Aorta (tissue), 5 donors: ENCODE results near the gene TSC22D1. TPM values are rescaled to one million over a fixed set of nuclear protein-coding genes. Genes with fewer than 3 reads are reported as not detected.
A peak's percentile ranks its signal among the peaks of the same experiment; 100 is the strongest.

ENCODE experiments used
- ATAC-seq: fragments of 200-7000 bp; cut with Tn5 transposase; one replicate; pipeline ENCODE4 v1.9.1; 2022; ENCODE audit warnings: moderate library complexity; ENCODE audit not compliant: low FRiP score
- DNase-seq, 2 donors: peaks; one replicate each; pipeline ENCODE4 v3.0.0-alpha.2; 2020
- H3K27ac ChIP-seq, 2 donors: one replicate each; pipeline ENCODE4 v1.5.1; 2013; ENCODE audit warnings: low read length in 2 of 2, mild to moderate bottlenecking in 2 of 2, moderate library complexity in 2 of 2, control low read depth in 1 of 2, inconsistent platforms in 1 of 2, low read depth in 1 of 2
- H3K27me3 ChIP-seq, 2 donors: one replicate each; pipeline ENCODE4 v1.6.1; 2013; ENCODE audit warnings: control low read depth in 1 of 2, low read length in 1 of 2, mild to moderate bottlenecking in 1 of 2, moderate library complexity in 1 of 2; ENCODE audit not compliant: insufficient read depth in 2 of 2, control insufficient read depth in 1 of 2
- H3K36me3 ChIP-seq, 2 donors: one replicate each; pipeline ENCODE4 v1.6.1; 2013; ENCODE audit warnings: control low read depth in 1 of 2, low read length in 1 of 2, mild to moderate bottlenecking in 1 of 2; ENCODE audit not compliant: insufficient read depth in 2 of 2, control insufficient read depth in 1 of 2
- H3K4me1 ChIP-seq, 2 donors: one replicate each; pipeline ENCODE4 v1.6.1; 2013; ENCODE audit warnings: low read length in 2 of 2, control low read depth in 1 of 2, mild to moderate bottlenecking in 1 of 2, moderate library complexity in 1 of 2; ENCODE audit not compliant: insufficient read depth in 2 of 2, control insufficient read depth in 1 of 2
- H3K4me3 ChIP-seq, 2 donors: one replicate each; pipeline ENCODE4 v1.5.1; 2013; ENCODE audit warnings: low read length in 2 of 2, control low read depth in 1 of 2, mild to moderate bottlenecking in 1 of 2
- H3K9me3 ChIP-seq: one replicate; pipeline ENCODE4 v1.6.1; 2013; ENCODE audit warnings: mild to moderate bottlenecking, low read length; ENCODE audit not compliant: control insufficient read depth
- WGBS, 2 donors: extraction: QIAGEN DNeasy Blood & Tissue Kit; methylation state at CpG; one replicate each; pipeline ENCODE4 v1.1.7; 2013; 5-methylcytosine and 5-hydroxymethylcytosine counted together
- intact Hi-C, 2 donors: fragments of 100-400 bp; cut with DNase I; formaldehyde crosslinking; loops; one replicate each; pipeline versions ENCODE4 v1.14.2 to v1.15.0; 2022
- polyA plus RNA-seq, 2 donors: library from polyadenylated mRNA; stranded (reverse); fragments of 200-250 nt; gene quantifications; one replicate each; pipeline ENCODE4 v1.2.3, GENCODE V29; 2013
- total RNA-seq, 2 donors: library from RNA; stranded (reverse); fragmentation: NEBNext Ultra II Directional; extraction: Animal tissue kit (Norgen Biotek cat#: 25700); gene quantifications; one replicate each; pipeline ENCODE4 v1.2.1, GENCODE V29; 2021
- donor health status: healthy with polysubstance abuse.
- donor health status: Bipolar disorder and iron deficiency.
- donor health status: DM: no; HTN: no; CAD: no.
- donor health status: DM: no; HTN: no; CAD: no.
- donor health status: DM: yes; HTN: yes; CAD: no.

TSC22D1 gene
- total and polyA plus RNA-seq, 4 donors, result 71.6 to 239 (median 132) TPM

DNA sequence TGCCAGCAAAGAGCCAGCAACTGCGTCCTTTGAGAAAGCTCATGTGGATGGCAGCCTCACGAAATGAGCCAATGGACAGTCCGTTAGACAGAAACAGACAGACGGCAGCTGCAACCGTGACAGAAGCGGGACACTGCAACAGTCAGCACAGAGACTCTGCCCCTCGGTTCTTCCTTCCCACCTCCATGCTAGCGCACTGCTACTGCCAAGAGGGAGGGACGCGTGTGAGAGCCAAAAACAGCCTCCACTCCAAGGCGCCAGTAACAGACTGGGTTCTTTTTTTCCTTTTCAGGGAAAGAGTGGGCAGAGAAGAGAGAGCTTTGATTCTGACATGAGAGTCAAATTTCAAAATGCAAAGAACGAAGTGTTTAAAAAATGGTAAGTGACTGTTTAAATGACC, 125.0 kb downstream of the TSC22D1 start:
- Histone ChIP-seq H3K9me3 (no peaks in the 10 kb centered on the region), H3K36me3 (no peaks in the 10 kb centered on the region), H3K4me3 (no peak overlapping the region), H3K27me3 (no peaks in the 10 kb centered on the region), H3K27ac (no peak overlapping the region), H3K4me1 (peaks cover 0 to 2% of the 10 kb centered on the region in 2 donors)
- 79 to 89% methylated on average over 12 of the region's 12 CpGs for WGBS, 2 donors
- DNase-seq (no peak), ATAC-seq (no peak)
- intact Hi-C loops, result no loop called here

DNA sequence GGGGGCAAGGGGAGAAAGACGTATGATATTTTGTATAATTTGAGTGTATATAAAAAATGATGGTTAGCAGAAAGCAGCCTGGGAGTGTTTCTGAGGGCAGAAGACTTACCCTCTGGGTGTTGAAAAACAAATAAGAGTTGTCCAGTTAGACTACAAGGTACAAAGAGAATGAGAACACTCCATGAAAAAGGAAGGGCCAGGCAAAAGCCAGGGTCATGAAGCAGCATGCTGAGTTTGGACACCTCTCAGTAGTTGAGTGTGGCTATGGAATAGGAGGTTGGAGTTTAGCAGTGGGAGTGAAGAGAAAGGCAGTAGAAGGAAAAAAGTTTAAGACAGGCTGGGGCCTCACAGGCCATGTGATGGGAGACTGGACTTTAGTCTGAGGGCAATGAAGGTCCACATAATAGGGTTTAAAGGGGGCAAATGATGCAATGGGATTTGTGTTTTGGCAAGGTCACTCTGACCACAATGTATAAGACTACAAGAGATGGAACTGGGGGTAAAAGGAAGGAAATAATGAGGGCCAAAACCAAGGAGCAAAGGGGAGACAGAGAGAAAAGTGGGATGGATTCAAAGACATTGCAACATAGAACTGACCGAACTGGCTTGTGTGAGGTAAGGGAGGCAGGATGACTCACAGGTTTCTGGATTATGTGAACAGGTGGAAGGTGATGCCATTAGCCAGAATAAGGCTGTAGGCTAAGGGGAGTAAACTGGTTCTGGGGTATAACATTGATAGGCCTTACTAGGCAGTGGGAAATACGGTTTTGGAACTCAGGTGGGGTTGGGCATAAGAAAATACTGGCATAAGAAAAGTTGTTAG, 125.9 kb downstream of the TSC22D1 start:
- Histone ChIP-seq H3K36me3 (no peaks in the 10 kb centered on the region), H3K9me3 (no peaks in the 10 kb centered on the region), H3K27me3 (no peaks in the 10 kb centered on the region), H3K4me1 (peaks cover 0 to 2% of the 10 kb centered on the region in 2 donors), H3K4me3 (no peak overlapping the region), H3K27ac (no peak overlapping the region)
- DNase-seq, result no peak
- no peak for ATAC-seq
- intact Hi-C loops, result no loop called here
- WGBS, 2 donors, result 90% methylated on average over 3 of the region's 3 CpGs

DNA sequence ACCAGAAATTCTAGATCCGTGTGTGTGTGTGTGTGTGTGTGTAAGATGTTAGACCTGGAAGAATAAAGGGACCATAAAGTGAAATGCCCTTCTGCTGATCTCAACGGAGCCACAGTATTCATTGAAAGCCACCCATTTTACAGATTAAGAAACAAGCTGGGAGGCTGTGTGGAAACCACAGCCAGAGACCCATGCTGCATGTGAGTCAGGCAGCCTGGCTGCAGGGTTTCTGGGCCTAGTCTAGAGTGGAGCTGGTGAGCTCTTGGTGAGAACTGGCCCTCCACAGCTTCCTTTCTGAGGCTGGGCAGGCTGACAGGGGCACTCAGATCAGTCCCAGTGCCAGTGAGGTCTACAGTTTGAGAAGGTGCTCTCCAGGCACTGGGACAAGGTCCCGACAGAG, 127.3 kb downstream of the TSC22D1 start:
- Histone ChIP-seq H3K9me3 (no peaks in the 10 kb centered on the region), H3K27ac (no peak overlapping the region), H3K27me3 (no peaks in the 10 kb centered on the region), H3K36me3 (no peaks in the 10 kb centered on the region), H3K4me1 (peaks cover 0 to 2% of the 10 kb centered on the region in 2 donors), H3K4me3 (no peak overlapping the region)
- 71 to 77% methylated on average over 3 of the region's 3 CpGs for WGBS, 2 donors
- ATAC-seq, result peak; percentile 24
- intact Hi-C loops, result no loop called here
- no peak for DNase-seq

DNA sequence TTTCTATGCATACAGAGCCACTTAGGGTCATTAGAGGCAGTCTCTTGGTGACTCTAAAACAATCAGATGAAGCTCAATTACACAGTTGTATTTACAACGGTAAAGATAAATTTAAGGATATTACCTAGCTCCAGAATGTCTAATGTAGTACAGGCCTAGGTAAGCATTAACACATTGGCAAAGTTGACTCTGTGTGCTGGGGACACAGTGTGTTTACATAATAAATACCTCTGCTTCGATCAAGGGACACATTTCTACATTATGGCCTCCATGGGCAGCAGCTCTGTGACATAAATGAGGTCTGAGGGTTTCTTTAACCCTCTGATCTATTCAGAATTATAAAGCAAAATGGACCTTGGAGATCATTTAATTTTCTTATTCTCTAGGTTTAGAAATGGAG, 127.8 kb downstream of the TSC22D1 start:
- WGBS, 2 donors, result 43 to 45% methylated on average over 2 of the region's 2 CpGs
- intact Hi-C loops, result no loop called here

DNA sequence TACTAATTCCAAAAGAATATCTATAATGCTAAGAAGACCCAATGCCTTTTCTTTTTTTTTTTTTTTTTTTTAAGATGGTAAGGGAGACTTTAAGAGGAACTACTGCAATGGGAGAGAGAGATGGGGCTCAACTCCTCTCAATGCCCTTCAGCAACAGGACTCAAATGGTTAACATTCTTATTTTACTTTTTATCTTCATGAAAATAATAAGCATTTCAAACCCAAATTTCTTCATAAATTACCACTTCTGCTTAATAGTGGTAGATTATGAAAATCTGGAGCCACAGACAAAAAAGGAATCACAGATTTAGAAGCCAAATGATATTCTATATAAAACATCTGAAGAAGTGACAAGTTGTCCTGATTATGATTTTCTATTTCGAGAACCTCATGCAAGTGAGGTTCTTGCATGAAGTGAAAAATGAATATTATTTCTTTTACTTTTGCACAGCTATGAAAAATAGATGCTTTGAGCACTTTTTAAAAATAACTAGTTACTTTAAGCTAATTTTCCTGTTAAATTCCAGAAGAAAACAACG, 128.3 kb downstream of the TSC22D1 start:
- WGBS, 2 donors, result 81 to 82% methylated on average over 2 of the region's 2 CpGs
- intact Hi-C loops, result no loop called here

More for the DNA sequence above, 127.8 kb downstream of the TSC22D1 start:
- ATAC-seq (no peak), DNase-seq (no peak)
- Histone ChIP-seq H3K36me3 (no peaks in the 10 kb centered on the region), H3K27ac (no peak overlapping the region), H3K4me3 (no peak overlapping the region), H3K4me1 (peaks cover 0 to 2% of the 10 kb centered on the region in 2 donors), H3K9me3 (no peaks in the 10 kb centered on the region), H3K27me3 (no peaks in the 10 kb centered on the region)

DNA sequence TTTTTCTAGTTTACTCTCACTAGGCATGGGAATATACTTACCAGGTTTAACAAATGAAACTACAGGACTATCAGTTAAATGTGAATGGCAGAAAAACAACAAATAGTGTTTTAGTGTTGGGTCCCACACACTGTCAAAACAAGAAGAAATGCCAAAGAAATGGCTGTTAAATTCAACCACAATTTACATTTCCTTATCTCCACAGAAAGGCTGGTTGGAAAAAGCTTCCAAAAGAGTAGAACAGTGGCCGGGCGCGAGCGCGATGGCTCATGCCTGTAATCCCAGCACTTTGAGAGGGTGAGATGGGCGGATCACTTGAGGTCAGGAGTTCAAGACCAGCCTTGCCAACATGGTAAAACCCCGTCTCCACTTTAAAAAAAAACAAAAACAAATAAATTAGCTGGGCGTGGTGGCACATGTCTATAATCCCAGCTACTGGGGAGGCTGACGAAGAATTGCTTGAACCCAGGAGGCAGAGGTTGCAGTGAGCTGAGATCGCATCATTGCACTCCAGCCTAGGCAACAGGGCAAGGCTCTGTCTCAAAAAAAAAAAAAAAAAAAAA, 136.0 kb downstream of the TSC22D1 start:
- Histone ChIP-seq H3K27ac (no peak overlapping the region), H3K9me3 (no peaks in the 10 kb centered on the region), H3K27me3 (no peaks in the 10 kb centered on the region), H3K36me3 (no peaks in the 10 kb centered on the region), H3K4me3 (no peak overlapping the region), H3K4me1 (no peaks in the 10 kb centered on the region)
- no peak for DNase-seq
- 87 to 88% methylated on average over 10 of the region's 10 CpGs for WGBS, 2 donors
- no peak for ATAC-seq
- intact Hi-C loops, result no loop called here

More for the DNA sequence above, 128.3 kb downstream of the TSC22D1 start:
- Histone ChIP-seq H3K27me3 (no peaks in the 10 kb centered on the region), H3K36me3 (no peaks in the 10 kb centered on the region), H3K27ac (no peak overlapping the region), H3K9me3 (no peaks in the 10 kb centered on the region), H3K4me3 (no peak overlapping the region), H3K4me1 (peaks cover 0 to 2% of the 10 kb centered on the region in 2 donors)
- DNase-seq (no peak), ATAC-seq (no peak)

DNA sequence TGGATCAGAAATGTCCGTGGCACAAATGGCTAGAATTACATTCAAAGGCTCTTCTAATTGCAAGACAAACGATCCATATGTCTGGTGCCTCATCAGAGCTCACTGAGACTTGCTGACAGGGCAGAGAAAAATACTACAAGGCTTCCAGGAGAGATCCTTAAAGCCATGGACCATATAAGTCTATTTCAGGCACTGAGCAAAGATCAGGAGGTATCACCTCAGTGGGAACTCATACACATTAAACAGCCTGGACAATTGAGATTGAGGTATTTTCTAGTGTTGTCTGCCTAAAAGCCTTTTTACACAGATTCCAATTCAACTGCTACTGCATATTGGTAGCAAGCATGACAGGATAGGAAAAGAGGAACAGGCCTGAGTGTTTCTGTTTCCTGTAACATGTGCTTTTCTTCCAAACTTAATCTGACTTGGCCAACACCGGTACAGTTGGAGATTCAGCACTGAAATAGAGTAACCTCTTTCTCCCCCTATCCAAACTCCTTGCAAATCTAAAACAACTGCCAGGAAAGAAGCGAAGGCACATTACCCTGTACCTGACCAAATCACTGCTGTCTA, 136.6 kb downstream of the TSC22D1 start:
- H3K36me3 ChIP-seq, result no peaks in the 10 kb centered on the region
- intact Hi-C loops, result loop anchor here (2.0 to 10.0 kb wide), 6 partner anchors 67 to 533 kb away; partner anchors contain the start of gene SERP2 (in 1 of the 2)
- H3K27ac ChIP-seq, result no peak overlapping the region
- H3K4me1 ChIP-seq, result no peaks in the 10 kb centered on the region
- DNase-seq (no peak), ATAC-seq (no peak)
- no peaks in the 10 kb centered on the region for H3K27me3 ChIP-seq
- H3K4me3 ChIP-seq, result no peak overlapping the region
- no peaks in the 10 kb centered on the region for H3K9me3 ChIP-seq
- 59 to 64% methylated on average over 4 of the region's 4 CpGs for WGBS, 2 donors

DNA sequence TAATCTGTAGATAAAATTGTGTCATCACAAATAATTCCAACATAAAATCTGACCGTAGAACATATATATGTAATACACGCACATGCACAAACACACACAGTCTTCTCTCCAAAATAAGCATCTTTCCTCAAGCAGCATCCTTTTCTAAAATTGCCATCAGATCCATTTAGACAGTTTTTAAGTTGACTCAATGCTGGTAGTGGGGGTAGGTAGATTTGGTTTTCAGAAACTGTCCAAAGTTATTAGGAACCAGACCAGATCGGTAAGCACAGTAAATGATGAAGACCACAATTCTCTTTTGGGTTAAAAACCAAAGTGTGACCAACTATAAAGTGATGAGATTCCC, 137.9 kb downstream of the TSC22D1 start:
- Histone ChIP-seq H3K36me3 (peaks cover 0 to 2% of the 10 kb centered on the region in 2 donors), H3K4me1 (no peaks in the 10 kb centered on the region), H3K27me3 (no peaks in the 10 kb centered on the region), H3K4me3 (no peak overlapping the region), H3K9me3 (no peaks in the 10 kb centered on the region), H3K27ac (no peak overlapping the region)
- no peak for ATAC-seq
- WGBS, 2 donors, result 13 to 14% methylated on average over 3 of the region's 3 CpGs
- DNase-seq, result no peak
- intact Hi-C loops, result loop anchor here (2.0 to 10.0 kb wide), 6 partner anchors 66 to 531 kb away; partner anchors contain the start of gene SERP2 (in 1 of the 2)
